IMR-90 (cell line): ENCODE results near the gene RAB38.

Source experiments
- BHLHE40 ChIP-seq: fragments of 150-350 bp; IDR thresholded peaks from 2 replicates; pipeline ENCODE4 v1.6.1; 2016; ENCODE audit warnings: mild to moderate bottlenecking, low read depth, low read length
- CEBPB ChIP-seq: IDR thresholded peaks from 2 replicates; pipeline ENCODE4 v1.6.1; 2012; ENCODE audit warnings: low read depth, low read length, improper control_type of control experiment
- CHD1 ChIP-seq: IDR thresholded peaks from 2 replicates; pipeline ENCODE4 v1.6.1; 2012; ENCODE audit warnings: low read depth, low read length, improper control_type of control experiment
- CTCF ChIP-seq: conservative IDR thresholded peaks from 2 replicates; pipeline ENCODE4 v1.5.1; 2012; ENCODE audit warnings: mild to moderate bottlenecking, low read depth, low read length, improper control_type of control experiment
- FOS ChIP-seq: fragments of 150-350 bp; IDR thresholded peaks from 2 replicates; pipeline ENCODE4 v1.6.1; 2016; ENCODE audit warnings: low read depth, low read length
- MAFK ChIP-seq: IDR thresholded peaks from 2 replicates; pipeline ENCODE4 v1.6.1; 2012; ENCODE audit warnings: low read depth, low read length, improper control_type of control experiment
- MAZ ChIP-seq: IDR thresholded peaks from 2 replicates; pipeline ENCODE4 v1.6.1; 2012; ENCODE audit warnings: low read depth, mild to moderate bottlenecking, low read length, improper control_type of control experiment, moderate library complexity, borderline replicate concordance
- MXI1 ChIP-seq: IDR thresholded peaks from 2 replicates; pipeline ENCODE4 v1.6.1; 2012; ENCODE audit warnings: low read depth, mild to moderate bottlenecking, low read length, moderate library complexity, borderline replicate concordance
- POLR2A ChIP-seq: IDR thresholded peaks from 2 replicates; pipeline ENCODE4 v1.6.1; 2012; ENCODE audit warnings: mild to moderate bottlenecking, low read depth, low read length
- RAD21 ChIP-seq: IDR thresholded peaks from 2 replicates; pipeline ENCODE4 v1.6.1; 2012; ENCODE audit warnings: low read length, improper control_type of control experiment
- RFX5 ChIP-seq: IDR thresholded peaks from 2 replicates; pipeline ENCODE4 v1.8.0; 2012; ENCODE audit warnings: low read depth, mild to moderate bottlenecking, low read length, moderate library complexity
- TF ChIP-seq, protein P1 (sequence below): fragments of 150-350 bp; IDR thresholded peaks from 2 replicates; pipeline ENCODE4 v1.6.1; 2017; ENCODE audit warnings: mild to moderate bottlenecking, antibody characterized with exemption, low read length, low read depth

DNA sequence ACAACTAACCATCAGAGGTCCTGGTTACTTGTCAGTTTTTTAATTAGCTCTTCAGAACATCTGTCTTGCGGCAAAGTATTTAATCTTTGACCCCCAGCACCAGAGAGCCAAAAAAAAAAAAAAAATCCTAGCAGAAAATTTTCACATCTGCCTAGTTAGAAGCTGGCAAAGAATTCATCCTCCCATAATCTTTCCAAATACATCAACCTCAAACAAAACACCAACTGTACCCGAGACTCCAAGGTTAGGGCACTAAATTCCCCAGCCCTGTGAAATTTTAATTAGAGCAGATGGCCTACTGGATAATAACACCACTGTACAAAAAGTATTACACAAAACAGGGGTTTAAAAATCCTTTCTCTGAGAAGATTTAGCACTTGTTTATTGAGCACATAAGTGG, 55.7 kb downstream of the RAB38 start:
- TF ChIP-seq CTCF = no peak
- no peak for TF ChIP-seq BHLHE40
- TF ChIP-seq, protein P1, sequence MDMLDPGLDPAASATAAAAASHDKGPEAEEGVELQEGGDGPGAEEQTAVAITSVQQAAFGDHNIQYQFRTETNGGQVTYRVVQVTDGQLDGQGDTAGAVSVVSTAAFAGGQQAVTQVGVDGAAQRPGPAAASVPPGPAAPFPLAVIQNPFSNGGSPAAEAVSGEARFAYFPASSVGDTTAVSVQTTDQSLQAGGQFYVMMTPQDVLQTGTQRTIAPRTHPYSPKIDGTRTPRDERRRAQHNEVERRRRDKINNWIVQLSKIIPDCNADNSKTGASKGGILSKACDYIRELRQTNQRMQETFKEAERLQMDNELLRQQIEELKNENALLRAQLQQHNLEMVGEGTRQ = no peak
- no peak for TF ChIP-seq RAD21
- no peak for TF ChIP-seq CHD1
- TF ChIP-seq MAZ = no peak
- no peak for TF ChIP-seq RFX5
- no peak for TF ChIP-seq MXI1
- no peak for TF ChIP-seq FOS
- no peak for TF ChIP-seq POLR2A
- no peak for TF ChIP-seq MAFK
- TF ChIP-seq CEBPB = no peak
